Neural progenitor cell (in vitro differentiated cells): Measurements from ENCODE around the gene POU6F1.
"Not testable (repeated sequence)": the region's sequence is repeated elsewhere in the genome, so short reads cannot be mapped to it uniquely, and the experiment has no call there.

Experiments
- CTCF ChIP-seq: fragments of 200-600 bp; sonication (generic); IDR thresholded peaks from 2 replicates; pipeline ENCODE4 v1.5.1; 2017; ENCODE audit warnings: antibody characterized with exemption, mild to moderate bottlenecking
- EZH2 ChIP-seq: fragments of 200-600 bp; sonication (generic); IDR thresholded peaks from 2 replicates; pipeline ENCODE4 v1.6.1; 2017; ENCODE audit warnings: antibody characterized with exemption, mild to moderate bottlenecking, moderate library complexity
- EZH2phosphoT487 ChIP-seq: fragments of 200-600 bp; sonication (generic); IDR thresholded peaks from 2 replicates; pipeline ENCODE4 v1.6.1; 2017; ENCODE audit warnings: antibody characterized with exemption

- not testable (repeated sequence) for TF ChIP-seq CTCF, EZH2, EZH2phosphoT487
These were observed 9.2 kb upstream of the POU6F1 start for GRCh38 chr12:51227112-51227511.
